ENCODE measurements around the gene OLFM1.

DNA sequence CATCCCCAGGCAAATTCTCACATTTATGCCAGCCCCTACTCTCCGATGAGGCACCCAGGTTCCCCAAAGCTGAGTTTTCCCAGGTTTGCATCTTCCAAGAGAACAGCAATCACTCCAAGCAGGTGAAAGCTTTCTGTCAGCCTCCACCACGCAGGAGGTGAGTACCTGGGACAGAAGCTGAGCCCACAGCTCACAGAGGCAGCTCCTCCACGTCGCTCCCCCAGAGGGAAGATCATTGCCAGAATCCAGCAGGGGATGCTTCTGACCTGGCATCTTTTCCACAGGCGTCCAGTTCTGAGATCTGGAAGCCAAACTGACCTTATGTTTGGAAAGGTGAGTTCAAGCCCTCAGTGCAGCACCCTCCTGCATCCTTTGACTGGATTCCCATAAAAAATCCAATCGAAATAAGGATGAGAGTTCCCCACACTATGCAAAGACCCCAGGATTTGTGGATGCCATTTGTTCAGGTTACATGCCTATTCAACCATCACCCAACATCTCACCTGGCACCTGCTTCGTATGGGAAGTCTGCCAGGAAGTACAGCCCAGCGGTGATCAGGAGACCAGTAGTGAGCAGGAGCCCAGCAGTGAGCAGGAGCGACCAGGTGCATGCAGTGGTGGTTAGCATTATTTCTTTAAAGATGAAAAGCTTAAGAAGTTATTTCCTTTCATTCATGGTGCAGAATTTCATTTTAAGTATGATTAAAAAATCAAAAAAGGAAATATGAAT lies 47.4 kb upstream of the OLFM1 start:
- TF ChIP-seq EGR1 (IDR thresholded peaks at IDR 0.05; ENCODE audit: low read depth in 2 of 2) (no peak), SP1 (IDR thresholded peaks at IDR 0.05) (no peak), HNF4A (conservative IDR thresholded peaks at IDR 0.05) (no peak), RAD21 (IDR thresholded peaks at IDR 0.05) (no peak), TAF1 (conservative IDR thresholded peaks at IDR 0.05) (no peak), GABPA (IDR thresholded peaks at IDR 0.05 in 1 of 2, conservative IDR thresholded peaks at IDR 0.05 in 1 of 2) (no peak), RXRA (IDR thresholded peaks at IDR 0.05) (no peak), JUND (IDR thresholded peaks at IDR 0.05) (no peak), HNF4G (IDR thresholded peaks at IDR 0.05) (no peak)
- TF ChIP-seq, protein P1, sequence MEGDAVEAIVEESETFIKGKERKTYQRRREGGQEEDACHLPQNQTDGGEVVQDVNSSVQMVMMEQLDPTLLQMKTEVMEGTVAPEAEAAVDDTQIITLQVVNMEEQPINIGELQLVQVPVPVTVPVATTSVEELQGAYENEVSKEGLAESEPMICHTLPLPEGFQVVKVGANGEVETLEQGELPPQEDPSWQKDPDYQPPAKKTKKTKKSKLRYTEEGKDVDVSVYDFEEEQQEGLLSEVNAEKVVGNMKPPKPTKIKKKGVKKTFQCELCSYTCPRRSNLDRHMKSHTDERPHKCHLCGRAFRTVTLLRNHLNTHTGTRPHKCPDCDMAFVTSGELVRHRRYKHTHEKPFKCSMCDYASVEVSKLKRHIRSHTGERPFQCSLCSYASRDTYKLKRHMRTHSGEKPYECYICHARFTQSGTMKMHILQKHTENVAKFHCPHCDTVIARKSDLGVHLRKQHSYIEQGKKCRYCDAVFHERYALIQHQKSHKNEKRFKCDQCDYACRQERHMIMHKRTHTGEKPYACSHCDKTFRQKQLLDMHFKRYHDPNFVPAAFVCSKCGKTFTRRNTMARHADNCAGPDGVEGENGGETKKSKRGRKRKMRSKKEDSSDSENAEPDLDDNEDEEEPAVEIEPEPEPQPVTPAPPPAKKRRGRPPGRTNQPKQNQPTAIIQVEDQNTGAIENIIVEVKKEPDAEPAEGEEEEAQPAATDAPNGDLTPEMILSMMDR (IDR thresholded peaks at IDR 0.05; ENCODE audit: low read depth, low read length, missing input control): no peak
- TF ChIP-seq, protein P2, sequence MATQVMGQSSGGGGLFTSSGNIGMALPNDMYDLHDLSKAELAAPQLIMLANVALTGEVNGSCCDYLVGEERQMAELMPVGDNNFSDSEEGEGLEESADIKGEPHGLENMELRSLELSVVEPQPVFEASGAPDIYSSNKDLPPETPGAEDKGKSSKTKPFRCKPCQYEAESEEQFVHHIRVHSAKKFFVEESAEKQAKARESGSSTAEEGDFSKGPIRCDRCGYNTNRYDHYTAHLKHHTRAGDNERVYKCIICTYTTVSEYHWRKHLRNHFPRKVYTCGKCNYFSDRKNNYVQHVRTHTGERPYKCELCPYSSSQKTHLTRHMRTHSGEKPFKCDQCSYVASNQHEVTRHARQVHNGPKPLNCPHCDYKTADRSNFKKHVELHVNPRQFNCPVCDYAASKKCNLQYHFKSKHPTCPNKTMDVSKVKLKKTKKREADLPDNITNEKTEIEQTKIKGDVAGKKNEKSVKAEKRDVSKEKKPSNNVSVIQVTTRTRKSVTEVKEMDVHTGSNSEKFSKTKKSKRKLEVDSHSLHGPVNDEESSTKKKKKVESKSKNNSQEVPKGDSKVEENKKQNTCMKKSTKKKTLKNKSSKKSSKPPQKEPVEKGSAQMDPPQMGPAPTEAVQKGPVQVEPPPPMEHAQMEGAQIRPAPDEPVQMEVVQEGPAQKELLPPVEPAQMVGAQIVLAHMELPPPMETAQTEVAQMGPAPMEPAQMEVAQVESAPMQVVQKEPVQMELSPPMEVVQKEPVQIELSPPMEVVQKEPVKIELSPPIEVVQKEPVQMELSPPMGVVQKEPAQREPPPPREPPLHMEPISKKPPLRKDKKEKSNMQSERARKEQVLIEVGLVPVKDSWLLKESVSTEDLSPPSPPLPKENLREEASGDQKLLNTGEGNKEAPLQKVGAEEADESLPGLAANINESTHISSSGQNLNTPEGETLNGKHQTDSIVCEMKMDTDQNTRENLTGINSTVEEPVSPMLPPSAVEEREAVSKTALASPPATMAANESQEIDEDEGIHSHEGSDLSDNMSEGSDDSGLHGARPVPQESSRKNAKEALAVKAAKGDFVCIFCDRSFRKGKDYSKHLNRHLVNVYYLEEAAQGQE (IDR thresholded peaks at IDR 0.05): no peak
- TF ChIP-seq, protein P3, sequence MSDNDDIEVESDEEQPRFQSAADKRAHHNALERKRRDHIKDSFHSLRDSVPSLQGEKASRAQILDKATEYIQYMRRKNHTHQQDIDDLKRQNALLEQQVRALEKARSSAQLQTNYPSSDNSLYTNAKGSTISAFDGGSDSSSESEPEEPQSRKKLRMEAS (IDR thresholded peaks at IDR 0.05): no peak
- TF ChIP-seq, protein P4, sequence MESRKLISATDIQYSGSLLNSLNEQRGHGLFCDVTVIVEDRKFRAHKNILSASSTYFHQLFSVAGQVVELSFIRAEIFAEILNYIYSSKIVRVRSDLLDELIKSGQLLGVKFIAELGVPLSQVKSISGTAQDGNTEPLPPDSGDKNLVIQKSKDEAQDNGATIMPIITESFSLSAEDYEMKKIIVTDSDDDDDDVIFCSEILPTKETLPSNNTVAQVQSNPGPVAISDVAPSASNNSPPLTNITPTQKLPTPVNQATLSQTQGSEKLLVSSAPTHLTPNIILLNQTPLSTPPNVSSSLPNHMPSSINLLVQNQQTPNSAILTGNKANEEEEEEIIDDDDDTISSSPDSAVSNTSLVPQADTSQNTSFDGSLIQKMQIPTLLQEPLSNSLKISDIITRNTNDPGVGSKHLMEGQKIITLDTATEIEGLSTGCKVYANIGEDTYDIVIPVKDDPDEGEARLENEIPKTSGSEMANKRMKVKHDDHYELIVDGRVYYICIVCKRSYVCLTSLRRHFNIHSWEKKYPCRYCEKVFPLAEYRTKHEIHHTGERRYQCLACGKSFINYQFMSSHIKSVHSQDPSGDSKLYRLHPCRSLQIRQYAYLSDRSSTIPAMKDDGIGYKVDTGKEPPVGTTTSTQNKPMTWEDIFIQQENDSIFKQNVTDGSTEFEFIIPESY (IDR thresholded peaks at IDR 0.05): no peak

Measured in liver (tissue), 3 donors.